HFF-Myc (cell line): Measurements from ENCODE around the gene SPATA13.
"Not testable (repeated sequence)": the region's sequence is repeated elsewhere in the genome, so short reads cannot be mapped to it uniquely, and the experiment has no call there.

Experiments
- DNase-seq: peaks from one replicate; pipeline ENCODE4 v3.0.0-alpha.2; 2011; ENCODE audit warnings: low read depth; ENCODE audit errors: extremely low read depth
- H3K4me3 ChIP-seq: replicated peaks from 2 replicates; pipeline ENCODE4 v1.5.1; 2011; ENCODE audit warnings: low read depth, mild to moderate bottlenecking, control low read depth, low read length
- TF ChIP-seq, protein P1 (sequence below): IDR thresholded peaks from 2 replicates; pipeline ENCODE4 v1.5.1; 2012; ENCODE audit warnings: mild to moderate bottlenecking, low read depth, low read length, control low read depth; ENCODE audit errors: missing control alignments

The SPATA13 gene

DNA sequence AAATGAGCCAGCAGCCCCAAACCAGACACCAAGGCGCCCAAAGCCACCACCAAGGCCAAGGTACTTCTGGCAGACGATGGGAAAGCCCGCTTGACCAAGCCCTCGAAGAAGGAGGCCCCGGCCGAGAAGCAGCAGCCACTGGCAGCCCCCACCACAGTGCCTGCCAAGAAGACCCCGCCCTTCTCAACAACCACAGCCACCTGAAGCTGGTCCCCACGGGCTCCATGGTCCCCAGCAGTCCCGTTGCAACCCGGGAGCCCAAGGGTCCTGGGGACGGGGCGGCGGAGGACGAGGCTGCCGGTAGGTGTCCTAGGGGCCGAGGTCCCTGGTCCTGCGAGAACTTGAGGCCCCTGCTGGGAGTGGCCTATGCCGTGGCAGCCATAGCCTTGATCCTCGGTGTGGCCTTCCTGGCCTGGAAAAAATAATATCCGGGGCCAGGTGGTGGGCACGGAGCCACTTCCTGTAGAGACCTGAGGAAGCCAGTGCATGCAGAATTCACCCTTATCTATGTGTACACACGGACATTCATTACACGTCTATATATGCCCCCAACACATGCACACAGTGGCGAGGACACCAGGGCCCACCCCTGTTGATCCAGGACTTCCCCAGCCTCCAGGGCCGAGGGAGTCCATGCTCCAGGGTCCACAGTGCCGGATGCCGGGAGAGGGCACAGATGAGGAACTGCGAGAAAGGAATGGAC is 162.7 kb downstream of the SPATA13 start:
- no peak for DNase-seq
- TF ChIP-seq, protein P1, sequence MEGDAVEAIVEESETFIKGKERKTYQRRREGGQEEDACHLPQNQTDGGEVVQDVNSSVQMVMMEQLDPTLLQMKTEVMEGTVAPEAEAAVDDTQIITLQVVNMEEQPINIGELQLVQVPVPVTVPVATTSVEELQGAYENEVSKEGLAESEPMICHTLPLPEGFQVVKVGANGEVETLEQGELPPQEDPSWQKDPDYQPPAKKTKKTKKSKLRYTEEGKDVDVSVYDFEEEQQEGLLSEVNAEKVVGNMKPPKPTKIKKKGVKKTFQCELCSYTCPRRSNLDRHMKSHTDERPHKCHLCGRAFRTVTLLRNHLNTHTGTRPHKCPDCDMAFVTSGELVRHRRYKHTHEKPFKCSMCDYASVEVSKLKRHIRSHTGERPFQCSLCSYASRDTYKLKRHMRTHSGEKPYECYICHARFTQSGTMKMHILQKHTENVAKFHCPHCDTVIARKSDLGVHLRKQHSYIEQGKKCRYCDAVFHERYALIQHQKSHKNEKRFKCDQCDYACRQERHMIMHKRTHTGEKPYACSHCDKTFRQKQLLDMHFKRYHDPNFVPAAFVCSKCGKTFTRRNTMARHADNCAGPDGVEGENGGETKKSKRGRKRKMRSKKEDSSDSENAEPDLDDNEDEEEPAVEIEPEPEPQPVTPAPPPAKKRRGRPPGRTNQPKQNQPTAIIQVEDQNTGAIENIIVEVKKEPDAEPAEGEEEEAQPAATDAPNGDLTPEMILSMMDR: no peak

DNA sequence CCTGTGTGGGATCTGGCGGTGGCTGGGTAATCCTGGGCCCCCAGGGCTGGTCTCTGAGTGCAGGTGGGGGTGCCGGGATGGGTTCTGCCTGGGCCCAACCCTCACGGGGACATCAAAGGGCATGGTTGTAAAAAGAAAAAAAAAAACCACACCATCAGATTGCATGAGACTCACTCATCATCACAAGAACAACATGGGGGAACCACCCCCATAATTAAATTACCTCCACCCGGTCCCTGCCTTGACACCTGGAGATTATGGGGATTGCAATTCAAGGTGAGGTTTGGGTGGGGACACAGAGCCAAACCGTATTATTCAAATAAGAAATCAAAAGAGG is 163.2 kb downstream of the SPATA13 start:
- TF ChIP-seq, protein P1: no peak
- no peak for DNase-seq
- H3K4me3 ChIP-seq: no peak overlapping the region

More for the DNA sequence above, 162.7 kb downstream of the SPATA13 start:
- no peak overlapping the region for H3K4me3 ChIP-seq

DNA sequence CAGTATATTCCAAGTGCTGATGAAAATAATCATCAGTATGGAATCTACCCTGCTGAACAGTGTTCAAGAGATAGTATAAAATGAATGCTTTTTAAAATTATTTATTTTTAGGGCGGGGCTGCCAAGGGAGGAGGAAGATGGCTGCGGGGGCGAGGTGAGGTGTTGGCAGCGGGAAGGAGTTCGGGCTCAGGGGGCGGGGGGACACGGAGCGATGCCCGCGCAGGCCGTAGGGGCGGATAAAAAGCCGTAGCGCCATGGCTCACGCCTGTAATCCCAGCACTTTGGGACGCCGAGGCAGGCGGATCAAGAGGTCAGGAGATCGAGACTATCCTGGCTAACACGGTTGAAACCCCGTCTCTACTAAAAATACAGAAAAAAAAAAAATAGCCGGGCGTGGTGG is 167.1 kb downstream of the SPATA13 start:
- DNase-seq, H3K4me3 ChIP-seq: not testable (repeated sequence)

DNA sequence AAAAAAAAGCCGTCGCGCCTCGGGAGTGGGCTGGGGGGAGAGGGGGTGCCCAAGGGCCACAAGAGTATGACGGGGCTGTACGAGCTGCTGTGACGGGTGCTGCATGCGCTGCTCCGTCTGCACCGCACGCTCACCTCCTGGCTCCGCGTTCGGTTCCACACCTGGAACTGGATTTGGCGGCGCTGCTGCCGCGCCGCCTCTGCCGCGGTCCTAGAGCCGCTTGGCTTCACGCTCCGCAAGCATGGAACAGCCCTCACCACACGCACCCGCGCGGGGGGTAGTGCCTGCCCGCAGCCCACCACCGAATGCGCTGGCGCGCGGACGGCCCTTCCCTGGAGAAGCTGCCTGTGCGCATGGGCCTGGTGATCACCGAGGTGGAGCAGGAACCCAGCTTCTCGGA is 167.6 kb downstream of the SPATA13 start:
- no peak for DNase-seq
- no peak overlapping the region for H3K4me3 ChIP-seq
- TF ChIP-seq, protein P1: no peak

DNA sequence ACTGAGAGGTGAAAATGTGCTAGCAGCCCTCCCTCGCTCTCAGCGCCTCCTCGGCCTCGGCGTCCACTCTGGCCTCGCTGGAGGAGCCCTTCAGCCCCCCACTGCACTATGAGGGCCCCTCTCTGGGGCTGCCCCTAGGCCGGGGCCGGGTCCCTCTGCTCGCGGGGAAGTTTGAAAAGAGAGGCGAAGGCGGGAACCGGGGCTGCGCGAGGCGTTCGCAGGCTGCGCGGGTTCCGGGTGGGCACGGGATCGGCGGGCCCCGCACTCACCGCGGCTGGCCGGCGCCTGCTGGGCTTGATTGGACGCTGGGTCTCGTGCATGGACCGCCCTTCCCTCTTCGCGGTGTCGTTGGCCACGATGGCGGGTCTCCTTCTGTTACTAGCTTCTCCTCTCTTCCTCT is 178.2 kb downstream of the SPATA13 start:
- TF ChIP-seq, protein P1: no peak
- no peak overlapping the region for H3K4me3 ChIP-seq
- DNase-seq: no peak

DNA sequence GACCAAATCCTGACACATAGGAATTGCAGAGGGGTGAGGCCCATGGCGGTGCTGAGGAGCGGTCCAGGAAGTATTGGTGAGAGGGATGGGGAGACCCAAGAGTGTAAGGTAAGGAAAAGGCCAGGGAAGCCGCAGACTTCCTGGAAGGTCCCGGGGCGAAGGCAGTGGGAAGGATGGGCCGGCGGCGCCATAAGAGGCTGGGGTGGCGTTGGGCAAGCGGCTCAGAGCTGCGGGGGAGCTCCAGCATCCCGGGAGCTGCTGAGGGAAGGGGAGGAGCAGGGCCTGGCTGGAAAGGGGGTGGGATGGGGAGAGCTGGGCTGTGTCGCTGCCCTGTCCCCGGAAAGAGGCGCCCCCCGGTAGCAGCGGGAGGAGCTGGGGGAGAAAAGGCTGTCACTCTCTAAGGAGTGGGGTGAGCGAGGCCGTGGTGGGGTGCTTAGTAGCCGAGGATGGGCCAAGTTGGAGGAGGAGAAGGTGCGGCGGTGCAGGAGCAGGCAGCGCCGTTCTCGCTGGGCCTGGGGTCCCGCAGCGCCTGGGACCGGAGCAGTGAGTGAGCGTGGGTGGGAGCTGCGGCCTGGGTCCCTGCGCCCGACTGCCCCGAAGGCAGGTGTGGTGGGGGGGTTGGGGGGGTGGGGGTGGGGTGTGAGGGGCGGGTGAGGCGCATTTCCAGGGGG is 179.6 kb downstream of the SPATA13 start:
- no peak overlapping the region for H3K4me3 ChIP-seq
- TF ChIP-seq, protein P1: no peak
- DNase-seq: no peak

DNA sequence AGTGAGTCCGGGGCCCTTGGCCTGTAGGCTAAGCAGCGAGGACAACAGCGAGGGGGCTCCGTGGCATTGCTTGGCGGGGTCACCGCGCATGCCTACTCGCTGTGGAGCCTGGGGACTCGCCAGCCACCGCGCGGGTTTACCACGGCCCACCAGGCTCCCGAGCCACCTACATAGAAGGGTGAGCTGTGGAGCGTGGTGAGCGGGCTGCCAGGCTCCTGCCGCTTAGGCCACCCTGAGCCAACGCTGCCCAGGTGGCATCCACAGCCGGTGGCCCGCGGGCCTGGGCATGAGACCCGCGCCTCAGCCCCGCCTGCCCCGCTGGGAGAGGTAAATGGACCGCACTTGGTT is 180.1 kb downstream of the SPATA13 start:
- TF ChIP-seq, protein P1: no peak
- H3K4me3 ChIP-seq: no peak overlapping the region
- DNase-seq: no peak
